ENCODE data around the gene SLC2A9. TPM values are rescaled to one million over a fixed set of nuclear protein-coding genes. Genes with fewer than 3 reads are reported as not detected.
"Not testable (repeated sequence)": the region's sequence is repeated elsewhere in the genome, so short reads cannot be mapped to it uniquely, and the experiment has no call there.

Gene SLC2A9
- total RNA-seq, 2 experiments from 2014 or later = 1.1 to 1.2 TPM

DNA sequence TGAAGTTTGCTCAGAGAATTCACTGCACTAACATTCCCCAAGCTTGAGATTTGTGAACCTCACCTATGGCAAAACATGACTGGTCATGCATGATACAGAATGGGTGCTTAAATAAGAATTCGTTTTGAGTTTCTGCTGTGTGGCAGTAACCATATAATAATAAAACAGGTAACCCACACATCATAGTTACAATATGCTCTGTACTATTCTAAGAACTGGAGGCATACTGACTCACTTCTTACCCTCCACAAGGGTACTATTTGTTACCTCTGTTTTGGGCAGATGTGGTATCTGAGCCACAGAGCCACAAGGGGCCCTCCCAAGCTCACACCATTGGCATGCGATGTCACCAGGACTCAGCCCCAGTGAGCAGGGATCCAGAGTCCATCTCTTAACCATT lies 17.6 kb downstream of the SLC2A9 start:
- H3K4me1 Mint-ChIP-seq = peaks cover 37% of the 10 kb centered on the region
- DNase-seq = peak; percentile 38
- H3K9me3 Mint-ChIP-seq = peaks cover 2% of the 10 kb centered on the region
- H3K36me3 Mint-ChIP-seq = peaks cover 5% of the 10 kb centered on the region
- H3K4me3 Mint-ChIP-seq = peak overlapping the region; percentile 45
- peak overlapping the region; percentile 42 for H3K27ac Mint-ChIP-seq
- H3K27me3 Mint-ChIP-seq = no peaks in the 10 kb centered on the region

DNA sequence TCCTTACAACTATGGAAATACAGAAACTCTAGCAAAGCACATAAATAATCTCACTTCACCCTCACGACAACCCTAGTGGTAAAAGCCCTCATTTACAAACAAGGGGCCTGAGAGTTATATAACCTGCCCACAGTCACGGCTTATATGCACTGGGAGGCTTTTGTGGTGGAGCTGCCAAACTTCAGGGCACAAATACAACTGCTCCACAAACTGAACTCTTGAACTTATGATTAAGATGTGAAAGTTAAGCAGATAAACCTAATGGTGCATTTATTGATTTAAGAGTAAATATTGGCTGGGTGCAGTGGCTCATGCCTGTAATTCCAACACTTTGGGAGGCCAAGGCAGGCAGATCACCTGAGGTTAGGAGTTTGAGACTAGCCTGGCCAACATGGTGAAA lies 19.0 kb downstream of the SLC2A9 start:
- Mint-ChIP-seq H3K36me3 (peaks cover 5% of the 10 kb centered on the region), H3K9me3 (peaks cover 2% of the 10 kb centered on the region), H3K27ac (no peak overlapping the region), H3K4me3 (no peak overlapping the region), H3K27me3 (no peaks in the 10 kb centered on the region), H3K4me1 (peaks cover 28% of the 10 kb centered on the region)
- DNase-seq = no peak

DNA sequence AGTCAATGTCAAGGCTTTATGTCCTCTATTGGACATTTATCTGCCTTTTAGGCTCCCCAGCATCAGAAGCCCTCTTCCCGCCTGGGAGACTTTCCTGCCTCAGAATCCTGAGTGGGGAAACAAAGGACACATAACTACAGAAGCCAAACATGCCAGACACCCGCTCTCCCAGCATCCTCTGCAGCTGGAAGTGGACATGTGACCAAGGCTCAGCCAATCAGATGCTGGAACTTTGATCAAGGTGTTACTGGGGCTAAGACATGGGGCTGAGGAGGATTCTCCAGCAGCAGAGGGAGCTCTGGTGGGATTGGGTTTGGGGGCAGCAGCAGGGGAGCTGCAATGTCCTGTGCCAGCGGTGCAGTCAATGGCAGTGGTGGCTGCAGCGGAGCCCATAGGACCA lies 19.5 kb downstream of the SLC2A9 start:
- Mint-ChIP-seq H3K27ac (no peak overlapping the region), H3K9me3 (peaks cover 2% of the 10 kb centered on the region), H3K4me3 (no peak overlapping the region), H3K4me1 (peaks cover 24% of the 10 kb centered on the region), H3K36me3 (peaks cover 5% of the 10 kb centered on the region), H3K27me3 (no peaks in the 10 kb centered on the region)
- no peak for DNase-seq

DNA sequence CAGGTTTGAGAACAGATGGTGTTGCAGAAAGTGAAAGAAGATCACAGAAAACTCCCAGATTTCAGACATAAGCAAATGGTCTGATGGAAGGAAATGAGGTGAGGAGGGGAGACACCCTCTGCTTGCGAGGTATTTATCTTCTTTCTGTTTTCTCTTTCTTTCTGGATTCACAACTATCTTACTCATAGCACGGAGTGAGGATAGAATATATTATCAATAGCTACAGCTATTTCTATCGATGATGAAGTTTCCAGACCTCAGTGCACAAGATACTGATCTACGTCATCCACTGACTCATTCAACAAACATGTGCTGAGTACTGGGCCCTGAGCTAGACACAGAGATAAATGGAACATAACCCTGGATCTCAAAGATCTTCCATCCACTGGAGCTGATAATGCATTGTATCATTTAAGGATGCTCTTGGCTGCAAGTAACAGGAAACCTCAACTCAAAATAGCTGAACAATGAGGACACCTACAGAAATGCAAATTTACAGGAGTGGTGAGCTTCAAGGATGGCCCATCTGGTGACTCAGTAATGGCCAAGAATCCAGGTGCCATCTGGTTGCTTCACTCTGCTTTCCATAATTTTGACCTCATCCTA lies 21.2 kb downstream of the SLC2A9 start:
- H3K4me3 Mint-ChIP-seq = no peak overlapping the region
- no peaks in the 10 kb centered on the region for H3K27me3 Mint-ChIP-seq
- peaks cover 2% of the 10 kb centered on the region for H3K9me3 Mint-ChIP-seq
- H3K4me1 Mint-ChIP-seq = peaks cover 17% of the 10 kb centered on the region
- H3K36me3 Mint-ChIP-seq = peaks cover 6% of the 10 kb centered on the region
- H3K27ac Mint-ChIP-seq = no peak overlapping the region
- no peak for DNase-seq

DNA sequence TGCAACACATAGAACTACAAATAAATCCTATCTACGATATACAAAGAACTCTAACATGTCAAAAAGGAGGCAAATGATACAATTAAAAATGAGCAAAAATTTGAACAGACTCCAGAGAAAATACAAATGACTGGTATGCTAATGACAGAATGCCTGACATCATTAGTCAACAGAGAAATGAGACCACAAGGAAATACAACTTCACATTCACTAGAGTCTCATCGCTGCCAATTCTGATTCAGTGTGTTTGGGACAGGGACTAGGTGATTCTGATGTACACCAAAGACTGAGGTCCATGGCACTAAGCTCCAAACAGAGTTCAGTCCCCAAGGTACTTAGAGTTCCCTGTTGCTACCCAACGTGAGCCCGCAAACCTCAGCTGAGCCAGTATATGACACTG lies 23.4 kb downstream of the SLC2A9 start:
- Mint-ChIP-seq H3K27me3 (no peaks in the 10 kb centered on the region), H3K4me1 (peaks cover 19% of the 10 kb centered on the region), H3K4me3 (no peak overlapping the region), H3K27ac (no peak overlapping the region), H3K9me3 (peaks cover 2% of the 10 kb centered on the region), H3K36me3 (peaks cover 11% of the 10 kb centered on the region)
- DNase-seq = no peak

DNA sequence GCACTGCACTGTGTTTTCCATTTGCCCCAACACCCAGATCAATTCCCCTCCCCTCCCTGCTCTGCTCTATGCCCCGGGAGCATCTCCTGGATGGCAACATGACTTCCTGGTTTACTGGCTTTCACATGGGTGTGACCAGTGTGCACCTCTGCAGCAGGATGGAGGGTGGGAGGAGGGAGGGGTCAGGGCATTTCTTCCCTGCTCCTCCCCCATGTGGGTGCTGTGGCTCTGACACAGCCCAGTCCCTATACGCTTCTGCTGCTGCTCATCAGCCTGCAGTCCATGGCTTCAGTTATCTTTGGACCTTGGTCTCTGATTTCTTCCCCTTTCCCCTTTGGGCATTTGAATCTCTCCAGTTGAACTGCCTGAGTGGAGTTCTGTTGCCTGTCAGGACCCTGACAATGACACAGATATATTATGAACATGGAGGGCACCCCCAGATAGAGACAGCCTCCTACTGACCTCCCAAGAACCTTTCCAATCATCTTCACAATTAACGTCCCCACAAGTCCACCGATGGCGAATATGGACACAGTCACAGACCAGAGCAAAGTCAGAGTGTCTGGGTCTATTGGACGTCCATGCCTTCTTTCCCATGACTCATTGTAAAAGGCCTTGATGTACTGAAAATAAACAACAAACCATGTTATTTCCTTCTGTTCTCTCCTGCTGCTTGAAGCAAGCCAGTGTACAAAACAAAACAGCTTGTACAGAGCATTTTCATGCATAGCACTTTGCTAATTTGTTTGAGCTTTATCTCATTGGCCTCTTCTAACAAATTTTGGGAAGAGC lies 24.8 kb downstream of the SLC2A9 start:
- peaks cover 2% of the 10 kb centered on the region for H3K9me3 Mint-ChIP-seq
- H3K4me3 Mint-ChIP-seq = no peak overlapping the region
- peaks cover 11% of the 10 kb centered on the region for H3K36me3 Mint-ChIP-seq
- H3K27me3 Mint-ChIP-seq = no peaks in the 10 kb centered on the region
- peaks cover 18% of the 10 kb centered on the region for H3K4me1 Mint-ChIP-seq
- no peak for DNase-seq
- H3K27ac Mint-ChIP-seq = no peak overlapping the region

DNA sequence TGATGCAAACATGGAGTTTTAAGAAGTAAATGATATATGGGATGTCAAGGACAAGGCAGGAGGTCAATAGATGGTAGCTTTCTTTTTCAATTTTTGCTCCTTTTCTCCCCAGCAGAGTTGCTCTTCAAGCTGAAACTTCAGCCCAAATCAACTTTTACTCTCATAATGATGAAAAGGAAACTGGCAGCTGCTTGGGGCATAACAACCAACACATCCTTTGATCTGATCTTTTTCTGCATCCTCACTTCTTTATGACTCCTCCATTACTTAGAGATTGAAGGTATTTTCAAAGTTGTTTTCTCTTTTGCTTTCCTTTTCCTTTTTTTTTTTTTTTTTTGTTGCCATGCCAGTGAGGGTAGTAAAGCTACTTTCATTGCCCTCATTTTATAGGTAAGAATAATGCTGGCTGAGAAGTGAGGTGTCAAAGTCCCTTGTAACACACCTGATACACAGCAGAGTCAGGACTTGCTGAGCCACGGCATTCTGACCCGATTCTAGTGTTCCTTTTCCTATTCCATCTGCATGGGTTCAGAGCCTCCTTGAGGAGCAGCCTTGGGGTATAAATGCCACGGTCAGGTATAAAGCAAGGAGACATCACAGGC lies 26.9 kb downstream of the SLC2A9 start:
- Mint-ChIP-seq H3K27me3 (no peaks in the 10 kb centered on the region), H3K4me3 (no peak overlapping the region), H3K27ac (peak overlapping the region; percentile 79), H3K9me3 (no peaks in the 10 kb centered on the region), H3K36me3 (peaks cover 6% of the 10 kb centered on the region), H3K4me1 (peaks cover 15% of the 10 kb centered on the region)
- DNase-seq = no peak

DNA sequence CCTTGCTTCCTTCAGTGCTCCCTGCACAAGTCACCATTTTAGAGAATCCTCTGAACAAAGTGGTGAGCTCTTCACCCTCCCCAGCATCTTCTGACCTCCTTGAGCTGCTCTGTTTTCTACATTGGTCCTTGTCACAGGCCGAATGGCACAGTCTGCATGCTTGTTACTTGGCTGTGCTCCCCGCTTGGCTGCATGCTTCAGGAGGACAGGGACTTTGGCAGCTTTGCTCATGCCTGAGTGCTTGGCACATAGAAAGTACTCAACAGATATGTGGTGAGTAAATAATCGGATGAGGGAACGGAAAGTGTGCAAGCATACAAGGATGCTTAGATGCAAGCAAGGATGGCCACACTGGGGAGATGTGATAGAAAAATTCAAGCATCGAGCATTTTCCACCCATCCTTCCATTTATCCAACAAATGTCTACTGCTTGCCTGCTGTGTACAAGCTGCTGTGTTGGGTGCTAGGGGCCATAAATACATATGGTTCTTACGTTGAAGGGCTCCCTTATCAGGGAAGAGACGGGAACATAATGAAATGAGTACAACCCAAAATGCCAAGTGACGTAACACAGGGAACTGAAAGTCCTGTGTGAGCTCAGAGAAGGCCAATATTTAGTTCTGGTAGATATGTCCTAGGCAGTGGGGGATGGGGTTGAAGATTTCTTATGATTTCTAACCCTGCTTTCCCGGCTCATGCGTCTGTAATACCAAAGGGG lies 31.2 kb downstream of the SLC2A9 start:
- Mint-ChIP-seq H3K4me3 (no peak overlapping the region), H3K27ac (no peak overlapping the region), H3K36me3 (peaks cover 4% of the 10 kb centered on the region), H3K9me3 (no peaks in the 10 kb centered on the region), H3K4me1 (peaks cover 15% of the 10 kb centered on the region), H3K27me3 (no peaks in the 10 kb centered on the region)
- no peak for DNase-seq

DNA sequence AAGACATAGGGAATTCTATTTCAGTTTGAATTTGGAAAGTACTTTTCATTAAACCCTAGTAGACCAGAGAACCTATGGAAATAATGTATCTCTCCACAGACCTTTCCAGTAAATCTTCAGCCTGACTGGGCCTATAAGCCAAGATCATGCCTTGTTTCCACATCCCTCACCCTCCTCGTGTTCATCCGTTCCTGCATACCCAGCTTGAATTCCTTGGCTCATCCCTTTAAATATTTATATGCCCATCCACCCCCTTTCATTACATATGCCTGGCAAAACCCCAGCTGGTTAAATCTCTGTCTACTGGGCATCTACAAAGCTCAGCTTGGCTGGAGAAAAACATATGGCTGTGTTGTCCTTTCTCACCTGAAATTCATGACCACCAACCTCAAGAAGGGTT lies 32.4 kb downstream of the SLC2A9 start:
- peaks cover 3% of the 10 kb centered on the region for H3K36me3 Mint-ChIP-seq
- no peaks in the 10 kb centered on the region for H3K9me3 Mint-ChIP-seq
- H3K27ac Mint-ChIP-seq = no peak overlapping the region
- no peak overlapping the region for H3K4me3 Mint-ChIP-seq
- H3K4me1 Mint-ChIP-seq = peaks cover 4% of the 10 kb centered on the region
- DNase-seq = no peak
- H3K27me3 Mint-ChIP-seq = no peaks in the 10 kb centered on the region

DNA sequence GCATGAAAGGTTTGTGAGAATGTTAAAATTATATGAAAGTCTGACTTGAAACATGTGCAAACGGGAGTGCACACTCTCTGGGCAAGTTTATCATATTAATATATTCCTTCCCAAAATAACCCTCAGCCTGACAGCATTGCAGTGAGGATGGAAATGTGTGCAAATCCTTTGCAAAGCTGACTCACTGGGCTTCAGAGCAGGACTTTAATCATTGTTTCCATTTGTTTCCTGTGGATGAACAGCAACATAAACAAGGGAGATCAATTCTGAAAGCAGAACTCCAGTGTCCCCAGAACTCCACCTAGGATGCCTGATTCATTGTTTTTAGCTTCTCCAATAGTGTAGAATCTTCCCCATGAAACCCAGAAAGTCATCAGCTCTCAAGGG lies 32.9 kb downstream of the SLC2A9 start:
- H3K4me3 Mint-ChIP-seq = no peak overlapping the region
- H3K36me3 Mint-ChIP-seq = no peaks in the 10 kb centered on the region
- H3K9me3 Mint-ChIP-seq = no peaks in the 10 kb centered on the region
- H3K27ac Mint-ChIP-seq = no peak overlapping the region
- H3K4me1 Mint-ChIP-seq = no peaks in the 10 kb centered on the region
- no peaks in the 10 kb centered on the region for H3K27me3 Mint-ChIP-seq
- no peak for DNase-seq

DNA sequence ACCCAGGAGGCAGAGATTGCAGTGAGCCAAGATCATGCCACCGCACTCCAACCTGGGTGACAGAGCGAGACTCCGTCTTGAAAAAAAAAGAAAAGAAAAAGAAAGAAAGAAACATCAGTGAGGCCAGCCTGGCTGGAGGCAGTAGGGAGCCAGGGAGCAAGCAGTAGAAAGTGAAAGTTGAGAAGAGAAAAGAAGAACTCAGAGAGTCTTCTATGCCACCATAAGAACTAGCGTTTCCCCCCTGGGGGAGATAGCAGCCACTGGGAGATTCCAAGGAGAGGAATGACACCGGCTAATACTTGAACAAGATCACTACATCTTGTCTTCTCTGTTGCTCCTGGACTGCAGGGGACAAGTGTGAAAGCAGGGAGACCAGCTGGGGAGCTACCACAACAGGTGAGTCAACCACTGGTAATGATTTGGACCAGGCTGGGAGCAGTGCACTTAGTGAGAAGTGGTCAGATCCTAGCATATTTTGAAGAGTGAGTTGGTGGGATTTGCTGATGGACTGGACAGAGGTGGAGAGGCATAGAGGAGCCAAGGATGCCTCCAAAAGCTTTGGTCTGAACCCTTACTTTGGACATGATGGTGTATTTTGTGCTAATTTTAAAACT lies 33.4 kb downstream of the SLC2A9 start:
- no peaks in the 10 kb centered on the region for H3K36me3 Mint-ChIP-seq
- no peaks in the 10 kb centered on the region for H3K27me3 Mint-ChIP-seq
- no peaks in the 10 kb centered on the region for H3K4me1 Mint-ChIP-seq
- no peak for DNase-seq
- no peak overlapping the region for H3K27ac Mint-ChIP-seq
- no peak overlapping the region for H3K4me3 Mint-ChIP-seq
- H3K9me3 Mint-ChIP-seq = no peaks in the 10 kb centered on the region

DNA sequence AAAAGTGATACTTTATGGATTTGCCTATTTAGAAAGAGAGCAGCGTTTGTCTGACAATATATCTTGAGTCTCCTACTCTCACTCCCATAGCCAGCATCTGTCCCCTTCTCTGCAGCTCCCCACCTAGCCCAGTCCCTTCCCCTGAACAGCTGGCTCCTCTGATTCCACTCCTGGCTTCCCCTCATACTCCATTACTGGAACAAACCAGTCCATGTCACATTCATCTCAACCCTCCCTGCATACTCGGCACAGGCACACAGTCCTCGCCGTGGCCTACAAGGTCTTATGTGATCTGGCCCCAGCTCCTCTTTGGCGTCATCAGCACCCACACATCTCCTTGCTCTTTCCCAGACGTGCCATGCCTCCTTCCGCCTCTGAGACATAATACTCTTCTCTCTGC lies 36.7 kb downstream of the SLC2A9 start:
- Mint-ChIP-seq H3K36me3 (peaks cover 6% of the 10 kb centered on the region), H3K27me3 (no peaks in the 10 kb centered on the region), H3K27ac (no peak overlapping the region), H3K9me3 (peaks cover 4% of the 10 kb centered on the region), H3K4me3 (no peak overlapping the region), H3K4me1 (no peaks in the 10 kb centered on the region)
- DNase-seq = no peak

DNA sequence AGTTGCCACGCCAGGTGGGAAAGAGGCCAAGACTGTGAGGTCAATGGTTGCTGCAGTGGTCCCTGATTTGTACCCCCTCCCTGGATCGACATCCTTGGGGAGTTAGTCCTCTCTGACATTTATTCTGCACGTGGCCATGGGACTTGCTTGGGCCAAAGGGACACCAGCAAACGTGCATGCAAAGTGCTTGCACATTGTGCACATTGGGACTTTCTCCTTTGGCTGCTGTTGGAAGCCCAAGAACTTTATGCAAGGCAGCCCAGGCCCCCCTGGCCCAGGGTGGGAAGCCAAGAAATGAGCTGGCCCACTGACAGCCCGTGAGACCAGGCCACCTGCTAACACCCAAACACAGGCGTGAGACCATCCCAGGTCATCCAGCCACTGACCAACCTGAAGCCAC lies 38.1 kb downstream of the SLC2A9 start:
- no peak overlapping the region for H3K27ac Mint-ChIP-seq
- peaks cover 6% of the 10 kb centered on the region for H3K36me3 Mint-ChIP-seq
- H3K4me1 Mint-ChIP-seq = no peaks in the 10 kb centered on the region
- no peak overlapping the region for H3K4me3 Mint-ChIP-seq
- H3K27me3 Mint-ChIP-seq = no peaks in the 10 kb centered on the region
- DNase-seq = no peak
- H3K9me3 Mint-ChIP-seq = peaks cover 4% of the 10 kb centered on the region

DNA sequence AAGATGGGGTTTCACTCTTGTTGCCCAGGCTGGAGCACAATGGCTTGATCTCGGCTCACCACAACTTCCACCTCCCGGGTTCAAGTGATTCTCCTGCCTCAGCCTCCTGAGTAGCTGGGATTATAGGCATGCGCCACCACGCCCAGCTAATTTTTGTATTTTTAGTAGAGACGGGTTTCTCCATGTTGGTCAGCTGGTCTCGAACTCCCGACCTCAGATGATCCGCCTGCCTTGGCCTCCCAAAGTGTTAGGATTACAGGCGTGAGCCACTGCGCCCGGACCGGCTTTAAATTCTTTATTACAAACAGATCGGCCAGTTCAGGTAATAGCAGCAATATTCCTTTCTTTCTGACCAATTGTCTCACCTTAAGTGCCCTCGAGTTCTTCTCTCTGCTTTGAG lies 39.4 kb downstream of the SLC2A9 start:
- not testable (repeated sequence) for H3K36me3 Mint-ChIP-seq, H3K4me1 Mint-ChIP-seq, H3K27ac Mint-ChIP-seq, DNase-seq, H3K27me3 Mint-ChIP-seq, H3K4me3 Mint-ChIP-seq, H3K9me3 Mint-ChIP-seq

DNA sequence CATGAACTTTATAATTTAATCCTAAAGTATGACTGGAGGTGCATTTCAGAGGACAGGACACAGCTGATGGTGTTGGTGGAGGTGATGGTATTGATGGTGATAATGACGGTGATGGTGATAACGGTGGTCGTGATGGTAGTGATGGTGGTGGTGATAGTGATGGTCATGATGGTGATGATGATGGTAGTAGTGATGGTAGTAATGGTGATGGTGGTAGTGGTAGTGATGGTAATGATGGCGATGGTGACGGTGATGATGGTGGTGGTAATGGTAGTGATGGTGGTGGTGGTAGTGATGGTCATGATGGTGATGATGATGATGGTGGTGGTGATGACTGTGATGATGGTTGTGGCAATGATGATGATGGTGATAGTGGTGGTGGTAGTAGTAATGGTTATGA lies 40.4 kb downstream of the SLC2A9 start:
- Mint-ChIP-seq H3K4me1 (peaks cover 3% of the 10 kb centered on the region), H3K36me3 (peaks cover 6% of the 10 kb centered on the region), H3K9me3 (peaks cover 4% of the 10 kb centered on the region), H3K4me3 (no peak overlapping the region), H3K27ac (no peak overlapping the region), H3K27me3 (no peaks in the 10 kb centered on the region)
- no peak for DNase-seq

Measured in activated naive CD8-positive, alpha-beta T cell treated with anti-CD3 and anti-CD28 coated beads for 36 hours (primary cell).